Mesendoderm (in vitro differentiated cells): ENCODE measurements around the gene CCDC83.

Source experiments
- DNase-seq: peaks from one replicate; pipeline ENCODE4 v3.0.0; 2013
- H2AK5ac ChIP-seq: 2 replicates; pipeline ENCODE4 v1.6.1; 2013; ENCODE audit warnings: low read length, inconsistent platforms
- H2BK120ac ChIP-seq: 2 replicates; pipeline ENCODE4 v1.6.1; 2013; ENCODE audit warnings: low read depth, mild to moderate bottlenecking, low read length, moderate library complexity, mixed read lengths
- H2BK15ac ChIP-seq: replicated peaks from 2 replicates; pipeline ENCODE4 v1.6.1; 2013; ENCODE audit warnings: low read depth, mild to moderate bottlenecking, moderate library complexity
- H2BK5ac ChIP-seq: 2 replicates; pipeline ENCODE4 v1.6.1; 2013; ENCODE audit warnings: low read length, inconsistent platforms
- H3K18ac ChIP-seq: 2 replicates; pipeline ENCODE4 v1.6.1; 2013; ENCODE audit warnings: mild to moderate bottlenecking, low read length, mixed read lengths
- H3K23ac ChIP-seq: one replicate; pipeline ENCODE4 v1.6.1; 2013; ENCODE audit warnings: low read length
- H3K27ac ChIP-seq: 2 replicates; pipeline ENCODE4 v1.5.1; 2013; ENCODE audit warnings: low read depth, mild to moderate bottlenecking, inconsistent platforms, low read length, moderate library complexity
- H3K27me3 ChIP-seq: 2 replicates; pipeline ENCODE4 v1.6.1; 2013; ENCODE audit warnings: low read length, control low read depth, mild to moderate bottlenecking, inconsistent platforms; ENCODE audit not compliant: insufficient read depth, poor library complexity
- H3K36me3 ChIP-seq: 2 replicates; pipeline ENCODE4 v1.6.1; 2013; ENCODE audit warnings: low read length, inconsistent platforms; ENCODE audit not compliant: control insufficient read depth, insufficient read depth
- H3K4ac ChIP-seq: one replicate; pipeline ENCODE4 v1.6.1; 2013; ENCODE audit warnings: low read depth, mild to moderate bottlenecking, low read length, moderate library complexity
- H3K4me1 ChIP-seq: 2 replicates; pipeline ENCODE4 v1.6.1; 2013; ENCODE audit warnings: low read depth, low read length, inconsistent platforms; ENCODE audit not compliant: control insufficient read depth
- H3K4me2 ChIP-seq: 2 replicates; pipeline ENCODE4 v1.6.1; 2013; ENCODE audit warnings: low read length
- H3K4me3 ChIP-seq: 2 replicates; pipeline ENCODE4 v1.5.1; 2013; ENCODE audit warnings: mild to moderate bottlenecking, low read length
- H3K56ac ChIP-seq: one replicate; pipeline ENCODE4 v1.6.1; 2013; ENCODE audit warnings: low read length
- H3K79me1 ChIP-seq: 2 replicates; pipeline ENCODE4 v1.6.1; 2013; ENCODE audit warnings: low read length, inconsistent platforms
- H3K79me2 ChIP-seq: 2 replicates; pipeline ENCODE4 v1.6.1; 2013; ENCODE audit warnings: mild to moderate bottlenecking, low read length; ENCODE audit not compliant: control insufficient read depth, insufficient read depth
- H3K9ac ChIP-seq: 2 replicates; pipeline ENCODE4 v1.6.1; 2013; ENCODE audit warnings: low read length, inconsistent platforms
- H4K5ac ChIP-seq: one replicate; pipeline ENCODE4 v1.6.1; 2013; ENCODE audit warnings: low read length
- H4K8ac ChIP-seq: one replicate; pipeline ENCODE4 v1.6.1; 2013; ENCODE audit warnings: low read depth, mild to moderate bottlenecking, control low read depth, low read length, moderate library complexity
- WGBS: extraction: QIAGEN DNeasy Blood & Tissue Kit; methylation state at CpG from one replicate; pipeline ENCODE4 v1.1.7; 2013; ENCODE audit warnings: low lambda C conversion rate, missing lambda C conversion rate; ENCODE audit not compliant: insufficient coverage; ENCODE audit errors: extremely low coverage; 5-methylcytosine and 5-hydroxymethylcytosine counted together

The CCDC83 gene

GRCh38 chr11:85912414-85912813 is 57.2 kb downstream of the CCDC83 start:
- Histone ChIP-seq H2BK15ac (no peak overlapping the region), H2AK5ac (no peak overlapping the region), H3K4ac (no peak overlapping the region), H3K4me3 (no peak overlapping the region), H3K4me1 (peaks cover 4% of the 10 kb centered on the region), H2BK5ac (no peak overlapping the region), H3K36me3 (no peaks in the 10 kb centered on the region), H3K27ac (no peak overlapping the region), H3K27me3 (no peaks in the 10 kb centered on the region), H3K18ac (no peak overlapping the region), H4K8ac (no peak overlapping the region), H2BK120ac (no peak overlapping the region), H3K56ac (no peak overlapping the region), H3K4me2 (no peak overlapping the region), H3K9ac (no peak overlapping the region), H3K79me1 (no peaks in the 10 kb centered on the region), H3K79me2 (no peaks in the 10 kb centered on the region), H3K23ac (no peak overlapping the region), H4K5ac (no peak overlapping the region)
- no peak for DNase-seq
- WGBS: no CpG with 5 or more reads among the region's 2 CpGs

- Histone ChIP-seq H3K18ac (no peak overlapping the region), H4K5ac (no peak overlapping the region), H3K56ac (no peak overlapping the region), H2BK5ac (no peak overlapping the region), H3K23ac (no peak overlapping the region), H3K4me1 (peaks cover 4% of the 10 kb centered on the region), H3K36me3 (no peaks in the 10 kb centered on the region), H3K4me3 (no peak overlapping the region), H3K79me1 (no peaks in the 10 kb centered on the region), H2BK120ac (no peak overlapping the region), H3K4me2 (no peak overlapping the region), H3K79me2 (no peaks in the 10 kb centered on the region), H4K8ac (no peak overlapping the region), H3K4ac (no peak overlapping the region), H3K27me3 (no peaks in the 10 kb centered on the region), H2BK15ac (no peak overlapping the region), H2AK5ac (no peak overlapping the region), H3K9ac (no peak overlapping the region), H3K27ac (no peak overlapping the region)
- DNase-seq: no peak
Observed at GRCh38 chr11:85913513-85913912, 58.3 kb downstream of the CCDC83 start.

GRCh38 chr11:85914425-85914824 is 59.2 kb downstream of the CCDC83 start:
- no peak overlapping the region for H2BK5ac ChIP-seq
- H2BK120ac ChIP-seq: no peak overlapping the region
- no peak overlapping the region for H4K8ac ChIP-seq

GRCh38 chr11:85918910-85919794 is 64.0 kb downstream of the CCDC83 start:
- Histone ChIP-seq H2BK120ac (no peak overlapping the region), H2BK15ac (no peak overlapping the region), H3K4me1 (peaks cover 6% of the 10 kb centered on the region), H3K27me3 (no peaks in the 10 kb centered on the region), H2BK5ac (no peak overlapping the region), H4K8ac (no peak overlapping the region), H3K4ac (no peak overlapping the region), H2AK5ac (no peak overlapping the region), H4K5ac (no peak overlapping the region), H3K56ac (no peak overlapping the region), H3K23ac (no peak overlapping the region), H3K79me2 (no peaks in the 10 kb centered on the region), H3K18ac (no peak overlapping the region), H3K27ac (no peak overlapping the region), H3K4me2 (no peak overlapping the region), H3K4me3 (no peak overlapping the region), H3K79me1 (no peaks in the 10 kb centered on the region), H3K9ac (no peak overlapping the region), H3K36me3 (no peaks in the 10 kb centered on the region)
- no peak for DNase-seq
- WGBS: no CpG with 5 or more reads among the region's 4 CpGs

More at GRCh38 chr11:85914425-85914824, 59.2 kb downstream of the CCDC83 start:
- H4K5ac ChIP-seq: no peak overlapping the region
- no peak overlapping the region for H3K4ac ChIP-seq
- H2AK5ac ChIP-seq: no peak overlapping the region
- WGBS: no CpG with 5 or more reads among the region's 6 CpGs
- no peak overlapping the region for H3K18ac ChIP-seq
- no peak overlapping the region for H3K9ac ChIP-seq
- H3K23ac ChIP-seq: no peak overlapping the region
- H3K56ac ChIP-seq: no peak overlapping the region
- no peak overlapping the region for H3K27ac ChIP-seq
- DNase-seq: no peak
- H3K79me1 ChIP-seq: no peaks in the 10 kb centered on the region
- no peak overlapping the region for H3K4me3 ChIP-seq
- H2BK15ac ChIP-seq: no peak overlapping the region
- H3K4me1 ChIP-seq: peaks cover 6% of the 10 kb centered on the region
- H3K27me3 ChIP-seq: no peaks in the 10 kb centered on the region
- no peak overlapping the region for H3K4me2 ChIP-seq
- H3K36me3 ChIP-seq: no peaks in the 10 kb centered on the region
- H3K79me2 ChIP-seq: no peaks in the 10 kb centered on the region

GRCh38 chr11:85922367-85922766 is 67.2 kb downstream of the CCDC83 start:
- DNase-seq: no peak
- Histone ChIP-seq H3K27me3 (no peaks in the 10 kb centered on the region), H3K4me3 (no peak overlapping the region), H3K23ac (no peak overlapping the region), H2BK15ac (no peak overlapping the region), H4K5ac (no peak overlapping the region), H3K9ac (no peak overlapping the region), H4K8ac (no peak overlapping the region), H3K27ac (no peak overlapping the region), H3K56ac (no peak overlapping the region), H2AK5ac (no peak overlapping the region), H3K4ac (no peak overlapping the region), H3K79me1 (no peaks in the 10 kb centered on the region), H2BK120ac (no peak overlapping the region), H3K79me2 (no peaks in the 10 kb centered on the region), H3K36me3 (no peaks in the 10 kb centered on the region), H3K18ac (no peak overlapping the region), H3K4me2 (no peak overlapping the region), H2BK5ac (no peak overlapping the region), H3K4me1 (peaks cover 3% of the 10 kb centered on the region)
- no CpG with 5 or more reads among the region's 1 CpG for WGBS

GRCh38 chr11:85923455-85923854 is 68.3 kb downstream of the CCDC83 start:
- Histone ChIP-seq H3K4me3 (no peak overlapping the region), H2BK5ac (no peak overlapping the region), H4K5ac (no peak overlapping the region), H3K9ac (no peak overlapping the region), H3K4me2 (no peak overlapping the region), H2BK120ac (no peak overlapping the region), H3K4ac (no peak overlapping the region), H3K18ac (no peak overlapping the region), H2AK5ac (no peak overlapping the region), H3K27ac (no peak overlapping the region), H3K79me1 (no peaks in the 10 kb centered on the region), H4K8ac (no peak overlapping the region), H3K79me2 (no peaks in the 10 kb centered on the region), H3K4me1 (peaks cover 3% of the 10 kb centered on the region), H3K36me3 (no peaks in the 10 kb centered on the region), H3K56ac (no peak overlapping the region), H3K27me3 (no peaks in the 10 kb centered on the region), H3K23ac (no peak overlapping the region), H2BK15ac (no peak overlapping the region)
- no peak for DNase-seq
- WGBS: no CpG with 5 or more reads among the region's 1 CpG
